IMR-90 (cell line): ENCODE measurements around the gene STX18. TPM values are rescaled to one million over a fixed set of nuclear protein-coding genes. Genes with fewer than 3 reads are reported as not detected.

Source experiments
- ATAC-seq: fragments of 200-7000 bp; cut with Tn5 transposase; 2 replicates; pipeline ENCODE4 v1.9.1; 2020; ENCODE audit warnings: low read depth, mild to moderate bottlenecking, moderate library complexity
- BruUV-seq: library from RNA; stranded (reverse); fragments of 400-500 nt; replicated peaks from 2 replicates; lab custom pipeline; 2021; lab: Mats Ljungman, UMichigan
- CTCF ChIA-PET: fragments of 300-600 bp; formaldehyde crosslinking; extraction: SDS; loops from one replicate; lab custom pipeline; 2021; ENCODE audit warnings: antibody characterized with exemption; lab: Yijun Ruan, JAX
- POLR2A ChIA-PET: fragments of 300-600 bp; sonication (Branson Sonifier 250); formaldehyde crosslinking; loops from one replicate; lab custom pipeline; 2022; ENCODE audit warnings: antibody characterized with exemption; ENCODE audit not compliant: unreplicated experiment; lab: Charles Lee
- DNase-seq: peaks from one replicate; pipeline ENCODE4 v3.0.0; 2013
- H2AFZ ChIP-seq: replicated peaks from 2 replicates; pipeline ENCODE3; 2013; ENCODE audit warnings: low read length, mild to moderate bottlenecking; ENCODE audit not compliant: poor library complexity
- H2AK5ac ChIP-seq: 2 replicates; pipeline ENCODE4 v1.6.1; 2013; ENCODE audit warnings: low read depth, low read length, inconsistent platforms
- H2AK9ac ChIP-seq: replicated peaks from 2 replicates; pipeline ENCODE3; 2013; ENCODE audit warnings: mild to moderate bottlenecking, low read depth, low read length, moderate library complexity; ENCODE audit not compliant: poor library complexity
- H2BK120ac ChIP-seq: 2 replicates; pipeline ENCODE4 v1.6.1; 2013; ENCODE audit warnings: low read depth, low read length, inconsistent platforms
- H2BK15ac ChIP-seq: 3 replicates; pipeline ENCODE4 v1.6.1; 2013; ENCODE audit warnings: low read depth, low read length, inconsistent platforms
- H2BK20ac ChIP-seq: 2 replicates; pipeline ENCODE4 v1.6.1; 2013; ENCODE audit warnings: low read depth, mild to moderate bottlenecking, inconsistent platforms, low read length, moderate library complexity
- H2BK5ac ChIP-seq: 2 replicates; pipeline ENCODE4 v1.6.1; 2013; ENCODE audit warnings: mild to moderate bottlenecking, low read depth, low read length, inconsistent platforms; ENCODE audit not compliant: poor library complexity, severe bottlenecking
- H3K14ac ChIP-seq: replicated peaks from 2 replicates; pipeline ENCODE4 v1.6.1; 2013; ENCODE audit warnings: low read depth, low read length, inconsistent platforms
- H3K18ac ChIP-seq: 2 replicates; pipeline ENCODE4 v1.6.1; 2013; ENCODE audit warnings: low read depth, low read length, control low read depth
- H3K23ac ChIP-seq: 2 replicates; pipeline ENCODE4 v1.6.1; 2013; ENCODE audit warnings: low read depth, low read length, inconsistent platforms
- H3K27ac ChIP-seq: 2 replicates; pipeline ENCODE4 v1.5.1; 2013; ENCODE audit warnings: mild to moderate bottlenecking, control low read depth, low read length; ENCODE audit not compliant: insufficient read depth
- H3K27me3 ChIP-seq: 2 replicates; pipeline ENCODE4 v1.6.1; 2013; ENCODE audit warnings: low read length; ENCODE audit not compliant: control insufficient read depth, insufficient read depth
- H3K36me3 ChIP-seq: 2 replicates; pipeline ENCODE4 v1.6.1; 2013; ENCODE audit warnings: low read length, mixed read lengths; ENCODE audit not compliant: control insufficient read depth, insufficient read depth
- H3K4ac ChIP-seq: 2 replicates; pipeline ENCODE4 v1.6.1; 2013; ENCODE audit warnings: low read depth, low read length, inconsistent platforms
- H3K4me1 ChIP-seq: 2 replicates; pipeline ENCODE4 v1.6.1; 2013; ENCODE audit warnings: low read length, mixed read lengths; ENCODE audit not compliant: control insufficient read depth, insufficient read depth
- H3K4me2 ChIP-seq: 2 replicates; pipeline ENCODE4 v1.6.1; 2013; ENCODE audit warnings: low read depth, mild to moderate bottlenecking, control low read depth, low read length, moderate library complexity
- H3K4me3 ChIP-seq: 2 replicates; pipeline ENCODE4 v1.5.1; 2013; ENCODE audit warnings: low read depth, mild to moderate bottlenecking, control low read depth, low read length, moderate library complexity; ENCODE audit not compliant: insufficient read depth
- H3K56ac ChIP-seq: 2 replicates; pipeline ENCODE4 v1.6.1; 2013; ENCODE audit warnings: low read length, inconsistent platforms; ENCODE audit not compliant: insufficient read depth; ENCODE audit errors: extremely low read depth
- H3K79me1 ChIP-seq, 2 experiments: 2 replicates each; pipeline ENCODE4 v1.6.1; 2013; ENCODE audit warnings: low read length in 2 of 2, inconsistent platforms in 1 of 2, low read depth in 1 of 2
- H3K9ac ChIP-seq: 2 replicates; pipeline ENCODE4 v1.6.1; 2013; ENCODE audit warnings: low read depth, low read length, control low read depth
- H3K9me1 ChIP-seq: 2 replicates; pipeline ENCODE4 v1.6.1; 2013; ENCODE audit warnings: low read length, inconsistent platforms; ENCODE audit not compliant: insufficient read depth
- H3K9me3 ChIP-seq: 2 replicates; pipeline ENCODE4 v1.6.1; 2013; ENCODE audit warnings: low read length; ENCODE audit not compliant: control insufficient read depth, insufficient read depth
- H4K20me1 ChIP-seq: 2 replicates; pipeline ENCODE4 v1.6.1; 2013; ENCODE audit warnings: low read length, inconsistent platforms; ENCODE audit not compliant: insufficient read depth
- H4K5ac ChIP-seq: 2 replicates; pipeline ENCODE4 v1.6.1; 2013; ENCODE audit warnings: mild to moderate bottlenecking, low read depth, low read length, control low read depth
- H4K8ac ChIP-seq, 2 experiments: 2 replicates each; pipeline ENCODE4 v1.6.1; 2013; ENCODE audit warnings: low read depth in 2 of 2, low read length in 2 of 2, control low read depth in 1 of 2, inconsistent platforms in 1 of 2
- H4K91ac ChIP-seq: 2 replicates; pipeline ENCODE4 v1.6.1; 2013; ENCODE audit warnings: low read depth, low read length, inconsistent platforms; ENCODE audit not compliant: insufficient read depth
- RAD21 ChIP-seq: IDR thresholded peaks from 2 replicates; pipeline ENCODE4 v1.6.1; 2012; ENCODE audit warnings: low read length, improper control_type of control experiment
- RFX5 ChIP-seq: IDR thresholded peaks from 2 replicates; pipeline ENCODE4 v1.8.0; 2012; ENCODE audit warnings: low read depth, mild to moderate bottlenecking, low read length, moderate library complexity
- WGBS, 2 experiments: methylation state at CpG; one replicate each; pipeline versions ENCODE4 v1.1.5 to v1.1.7; 2013; ENCODE audit warnings: missing lambda C conversion rate in 2 of 2; ENCODE audit not compliant: insufficient read length in 1 of 2; ENCODE audit errors: extremely low coverage in 2 of 2; 5-methylcytosine and 5-hydroxymethylcytosine counted together
- dilution Hi-C: fragments of 300-500 bp; cut with HindIII; formaldehyde crosslinking; loops from one replicate; pipeline ENCODE4 v1.14.3; 2018; ENCODE audit warnings: low sequenced_read_pairs; ENCODE audit not compliant: unreplicated experiment
- in situ Hi-C: fragments of 300-500 bp; cut with MboI; formaldehyde crosslinking; loops from 3 replicates; pipeline ENCODE4 v1.14.3; 2019; ENCODE audit warnings: low sequenced_read_pairs, inconsistent platforms, mixed read lengths
- intact Hi-C: fragments of 100-400 bp; cut with micrococcal nuclease; formaldehyde crosslinking; loops from 2 replicates; pipeline ENCODE4 v1.10.0; 2022
- polyA plus RNA-seq, 3 experiments: library from polyadenylated mRNA; depleted of rRNA; stranded (reverse); fragments of >200 nt; gene quantifications; 2 replicates each; pipeline ENCODE4 v1.2.3, GENCODE V29; 2012; ENCODE audit warnings: low replicate concordance in 1 of 3
- total RNA-seq: library from RNA; depleted of rRNA; stranded (reverse); fragments of >200 nt; gene quantifications from 2 replicates; pipeline ENCODE4 v1.2.3, GENCODE V29; 2012
- TF ChIP-seq, protein P1 (sequence below): conservative IDR thresholded peaks from 2 replicates; pipeline ENCODE4 v1.5.1; 2012; ENCODE audit warnings: mild to moderate bottlenecking, low read depth, low read length, improper control_type of control experiment

The STX18 gene
- total and polyA plus RNA-seq, 2 of the 4 experiments (the other 2 are of a cell fraction) = 20.1 to 23.4 TPM

DNA sequence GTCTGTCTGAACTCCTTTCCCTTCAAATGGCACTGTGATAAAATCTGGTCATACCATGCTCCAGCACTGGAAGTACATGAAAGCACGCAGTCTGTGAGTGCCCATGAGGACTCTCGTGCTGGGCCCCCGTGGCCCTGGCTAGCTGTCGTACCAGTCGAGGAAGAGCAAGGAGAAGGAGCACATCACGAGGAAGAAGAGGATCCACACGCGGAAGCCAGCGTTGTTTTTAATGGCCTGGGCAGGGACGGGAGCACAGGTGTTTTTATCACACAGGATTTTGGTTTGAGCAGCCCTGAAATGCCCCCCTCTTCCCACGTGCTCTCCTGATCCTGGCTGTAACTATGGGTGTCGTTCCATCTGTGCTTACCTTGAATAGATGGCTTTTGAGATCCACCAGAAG, 122.0 kb downstream of the STX18 start:
- Histone ChIP-seq H4K5ac (no peak overlapping the region), H3K9me3 (no peaks in the 10 kb centered on the region), H2BK5ac (no peak overlapping the region), H3K27ac (no peak overlapping the region), H3K4me3 (no peak overlapping the region), H3K18ac (no peak overlapping the region), H3K14ac (no peak overlapping the region), H3K27me3 (no peaks in the 10 kb centered on the region), H3K9me1 (0 out of 2 replicates have a peak, but pooled peaks cover 4% of the 10 kb centered on the region), H3K4ac (no peak overlapping the region), H4K8ac (no peak overlapping the region), H3K4me2 (no peak overlapping the region), H2AFZ (no peak overlapping the region), H2BK15ac (no peak overlapping the region), H3K4me1 (no peaks in the 10 kb centered on the region), H2AK9ac (no peak overlapping the region), H3K9ac (no peak overlapping the region), H4K91ac (no peak overlapping the region), H2BK120ac (no peak overlapping the region), H2BK20ac (no peak overlapping the region), H4K20me1 (no peaks in the 10 kb centered on the region), H3K79me1 (no peaks in the 10 kb centered on the region), H3K36me3 (peaks cover 48% of the 10 kb centered on the region), H3K23ac (no peak overlapping the region), H3K56ac (no peak overlapping the region), H2AK5ac (no peak overlapping the region)
- intact Hi-C loops (no loop called here), dilution Hi-C loops (no loop called here), in situ Hi-C loops (no loop called here)
- BruUV-seq = no TSS peak
- TF ChIP-seq RFX5 (no peak), RAD21 (no peak)
- TF ChIP-seq, protein P1, sequence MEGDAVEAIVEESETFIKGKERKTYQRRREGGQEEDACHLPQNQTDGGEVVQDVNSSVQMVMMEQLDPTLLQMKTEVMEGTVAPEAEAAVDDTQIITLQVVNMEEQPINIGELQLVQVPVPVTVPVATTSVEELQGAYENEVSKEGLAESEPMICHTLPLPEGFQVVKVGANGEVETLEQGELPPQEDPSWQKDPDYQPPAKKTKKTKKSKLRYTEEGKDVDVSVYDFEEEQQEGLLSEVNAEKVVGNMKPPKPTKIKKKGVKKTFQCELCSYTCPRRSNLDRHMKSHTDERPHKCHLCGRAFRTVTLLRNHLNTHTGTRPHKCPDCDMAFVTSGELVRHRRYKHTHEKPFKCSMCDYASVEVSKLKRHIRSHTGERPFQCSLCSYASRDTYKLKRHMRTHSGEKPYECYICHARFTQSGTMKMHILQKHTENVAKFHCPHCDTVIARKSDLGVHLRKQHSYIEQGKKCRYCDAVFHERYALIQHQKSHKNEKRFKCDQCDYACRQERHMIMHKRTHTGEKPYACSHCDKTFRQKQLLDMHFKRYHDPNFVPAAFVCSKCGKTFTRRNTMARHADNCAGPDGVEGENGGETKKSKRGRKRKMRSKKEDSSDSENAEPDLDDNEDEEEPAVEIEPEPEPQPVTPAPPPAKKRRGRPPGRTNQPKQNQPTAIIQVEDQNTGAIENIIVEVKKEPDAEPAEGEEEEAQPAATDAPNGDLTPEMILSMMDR = no peak
- no peak for DNase-seq
- WGBS, 2 experiments = 98% methylated on average over 6 of the region's 12 CpGs; no CpG with 5 or more reads in 1 of the 2 experiments
- no peak for ATAC-seq
- POLR2A ChIA-PET = no interaction called here
- CTCF ChIA-PET = interaction anchor here (1.5 kb wide), 1 partner anchor 24 kb away, joined by 3 read pairs; no protein-coding TSS in a partner anchor
